HG03175 (cell line): ENCODE data around the gene ASMTL.
"Not testable (repeated sequence)": the region's sequence is repeated elsewhere in the genome, so short reads cannot be mapped to it uniquely, and the experiment has no call there.

Source experiments
- ATAC-seq: cut with Tn5 transposase; IDR thresholded peaks from one replicate; pipeline ENCODE4 v1.9.1; 2021; ENCODE audit warnings: mild to moderate bottlenecking, moderate library complexity; ENCODE audit not compliant: unreplicated experiment

ASMTL gene, protein sequence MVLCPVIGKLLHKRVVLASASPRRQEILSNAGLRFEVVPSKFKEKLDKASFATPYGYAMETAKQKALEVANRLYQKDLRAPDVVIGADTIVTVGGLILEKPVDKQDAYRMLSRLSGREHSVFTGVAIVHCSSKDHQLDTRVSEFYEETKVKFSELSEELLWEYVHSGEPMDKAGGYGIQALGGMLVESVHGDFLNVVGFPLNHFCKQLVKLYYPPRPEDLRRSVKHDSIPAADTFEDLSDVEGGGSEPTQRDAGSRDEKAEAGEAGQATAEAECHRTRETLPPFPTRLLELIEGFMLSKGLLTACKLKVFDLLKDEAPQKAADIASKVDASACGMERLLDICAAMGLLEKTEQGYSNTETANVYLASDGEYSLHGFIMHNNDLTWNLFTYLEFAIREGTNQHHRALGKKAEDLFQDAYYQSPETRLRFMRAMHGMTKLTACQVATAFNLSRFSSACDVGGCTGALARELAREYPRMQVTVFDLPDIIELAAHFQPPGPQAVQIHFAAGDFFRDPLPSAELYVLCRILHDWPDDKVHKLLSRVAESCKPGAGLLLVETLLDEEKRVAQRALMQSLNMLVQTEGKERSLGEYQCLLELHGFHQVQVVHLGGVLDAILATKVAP

DNA sequence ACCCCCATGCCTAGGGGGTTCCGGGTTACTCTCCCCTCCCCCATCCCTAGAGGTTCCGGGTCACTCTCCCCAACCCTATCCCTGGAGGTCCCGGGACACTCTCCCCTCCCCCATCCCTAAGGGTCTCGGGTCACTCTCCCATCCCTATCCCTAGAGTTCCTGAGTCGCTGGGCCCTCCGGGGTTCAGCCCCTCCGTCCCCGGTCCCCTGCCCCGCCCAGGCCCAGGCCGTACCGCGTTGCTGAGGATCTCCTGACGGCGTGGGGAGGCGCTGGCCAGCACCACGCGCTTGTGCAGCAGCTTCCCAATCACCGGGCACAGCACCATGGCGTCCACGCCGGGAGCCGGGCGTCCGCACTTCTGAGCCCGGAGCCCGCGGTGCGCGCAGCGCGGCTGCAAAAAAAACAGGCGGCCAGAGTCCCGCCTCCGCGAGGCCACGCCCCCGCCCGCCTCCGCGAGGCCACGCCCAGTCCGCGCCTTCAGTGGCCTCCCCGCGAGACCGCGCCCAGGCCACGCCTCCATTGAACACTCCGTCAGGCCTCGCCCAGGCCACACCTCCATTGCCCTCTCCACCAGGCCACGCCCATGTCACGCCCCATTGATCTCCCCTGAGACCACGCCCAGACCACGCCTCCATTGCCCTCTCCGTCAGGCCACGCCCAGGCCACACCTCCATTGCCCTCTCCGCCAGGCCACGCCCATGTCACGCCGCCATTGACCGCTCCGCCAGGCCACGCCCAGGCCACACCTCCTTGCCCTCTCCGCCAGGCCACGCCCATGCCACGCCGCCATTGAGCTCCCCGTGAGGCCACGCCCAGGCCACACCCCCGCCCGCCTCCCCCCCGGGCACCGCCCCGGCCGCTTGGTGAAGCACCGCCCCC, at the start of gene ASMTL:
Gene ASMTL (minus strand): TSS at position 394 of the 879 bp plus-strand sequence. CDS start 69 bp downstream, at position 325.
- ATAC-seq: peak; percentile 80

DNA sequence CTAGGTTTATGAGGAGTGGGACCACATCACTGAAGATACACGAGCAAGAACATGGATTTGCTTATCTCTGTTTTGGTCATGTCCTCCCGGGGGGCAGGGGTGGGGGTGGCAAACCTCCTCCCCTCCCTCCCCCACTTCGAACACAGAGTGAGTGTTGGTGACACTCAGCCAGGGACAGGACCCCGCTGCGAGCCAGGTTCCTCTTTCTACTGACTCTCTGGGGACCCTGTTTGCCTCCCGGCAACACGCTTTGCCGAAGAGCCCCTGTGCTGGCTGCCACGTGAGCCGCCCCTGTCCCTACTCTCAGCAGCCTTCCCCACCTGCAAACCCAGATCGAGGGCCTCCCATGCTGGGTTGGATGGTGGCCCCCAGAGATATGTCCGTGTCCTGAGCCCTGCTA, 49.5 kb upstream of the ASMTL start:
- peak; percentile 48 for ATAC-seq

DNA sequence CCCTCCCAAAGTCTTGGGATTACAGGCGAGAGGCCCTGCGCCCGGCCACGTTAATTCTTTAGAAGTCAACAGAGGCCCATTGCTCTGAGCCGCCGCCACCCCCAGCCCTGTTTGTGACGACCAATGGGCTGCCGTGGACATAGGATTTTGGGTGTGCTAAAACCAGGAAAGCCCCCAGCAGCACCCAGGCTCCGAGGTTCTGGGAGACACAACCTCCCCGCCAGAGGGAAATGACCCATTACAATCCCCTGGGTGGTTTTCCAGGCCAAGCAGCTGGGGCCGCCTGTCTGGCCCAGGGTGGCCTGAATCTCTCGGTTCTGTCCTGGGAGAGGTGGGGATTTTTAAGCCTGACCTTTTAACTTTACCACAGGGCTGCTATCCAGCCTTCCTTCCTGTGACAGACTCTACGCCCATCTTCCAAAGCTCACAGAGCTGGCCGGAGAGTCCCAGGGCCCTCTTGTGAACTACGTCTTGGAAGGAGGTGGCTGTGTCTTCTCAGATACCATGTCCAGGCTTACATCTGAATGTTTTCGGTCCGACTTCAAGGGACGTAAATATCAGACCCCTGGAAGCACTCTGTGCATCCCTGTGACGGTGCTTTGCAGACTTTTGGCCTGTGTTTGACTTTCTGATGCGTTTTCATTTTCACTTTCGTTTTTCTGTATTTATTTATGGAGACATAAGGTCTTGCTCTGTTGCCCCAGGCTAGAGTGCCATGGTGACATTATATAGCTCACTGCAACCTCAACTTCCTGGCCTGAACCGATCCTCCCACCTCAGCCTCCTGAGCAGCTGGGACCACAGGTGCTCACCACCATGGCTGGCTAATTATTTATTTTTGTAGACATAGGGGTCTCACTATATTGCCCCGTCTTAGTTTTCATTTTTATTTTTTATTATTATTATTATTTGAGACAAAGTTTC, 48.3 kb upstream of the ASMTL start:
- ATAC-seq: peak; percentile 72

DNA sequence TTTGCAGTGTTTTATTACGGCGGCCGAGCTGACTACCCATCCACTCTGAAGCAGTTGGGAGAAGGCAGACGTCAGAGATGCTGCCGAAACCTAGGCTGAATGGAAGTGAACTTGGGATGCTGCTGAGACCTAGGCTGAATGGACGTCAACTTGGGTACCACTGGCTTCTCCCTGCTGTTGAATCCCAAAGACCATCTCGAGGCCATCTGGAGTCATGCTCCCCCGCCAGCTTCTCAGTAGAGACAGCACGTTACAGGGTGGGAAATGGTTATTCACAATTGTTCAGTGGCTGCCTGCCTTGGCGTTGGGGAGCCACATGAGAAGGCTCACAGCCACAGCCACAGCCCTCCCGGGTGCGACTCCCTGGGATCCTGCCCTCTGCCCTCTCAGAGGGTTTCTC, 43.4 kb upstream of the ASMTL start:
- ATAC-seq: no peak

DNA sequence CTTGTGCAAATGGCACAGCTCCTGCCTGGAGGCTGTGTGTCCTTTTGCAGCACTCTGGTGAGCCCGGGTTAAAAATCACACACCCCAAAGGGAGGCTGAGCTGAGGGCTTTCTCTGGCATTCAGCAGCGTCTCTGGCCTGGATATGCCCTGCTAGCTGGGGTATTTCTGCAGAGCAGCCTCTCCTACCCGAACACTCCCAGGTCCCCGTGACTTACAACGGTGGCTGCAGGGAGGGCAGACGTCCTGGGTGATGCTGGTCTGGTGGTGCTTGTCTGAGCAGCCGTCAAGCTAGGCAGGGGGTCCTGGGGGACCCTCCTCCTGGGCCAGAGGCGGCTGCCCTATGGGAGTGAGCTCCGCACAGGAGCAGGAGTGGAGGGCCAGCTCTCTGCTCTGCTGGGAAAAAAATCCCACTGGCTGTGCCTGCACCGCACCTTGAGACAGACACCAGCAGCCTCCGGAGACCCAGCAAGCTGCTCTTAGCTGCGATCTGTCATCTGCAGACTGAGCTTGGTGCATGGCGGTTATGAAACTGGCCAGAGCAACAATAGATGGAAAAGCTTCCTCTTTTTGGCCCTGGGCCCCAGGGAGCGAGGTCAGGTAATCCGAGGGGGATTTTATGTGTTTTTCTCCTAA, 41.3 kb upstream of the ASMTL start:
- ATAC-seq: peak; percentile 52

DNA sequence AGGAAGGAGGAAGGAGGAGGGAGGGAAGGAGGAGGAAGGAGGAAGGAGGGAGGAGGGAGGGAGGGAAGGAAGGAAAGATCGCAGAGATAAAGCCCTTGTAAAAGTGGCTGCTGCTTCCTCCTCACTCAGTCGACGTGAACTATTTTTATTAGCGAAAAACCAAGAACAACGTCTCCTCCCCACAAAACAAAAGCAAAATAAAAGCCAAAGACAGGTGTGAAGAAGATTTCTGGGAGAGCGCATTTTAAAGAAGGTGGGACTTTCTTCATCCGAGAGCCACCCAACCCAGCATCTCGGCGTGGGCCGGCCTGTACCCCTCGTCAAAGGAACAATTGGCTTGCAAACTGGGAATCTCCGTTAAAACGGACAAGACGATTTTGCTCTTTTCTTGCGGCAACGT, 40.7 kb upstream of the ASMTL start:
- ATAC-seq: no peak

DNA sequence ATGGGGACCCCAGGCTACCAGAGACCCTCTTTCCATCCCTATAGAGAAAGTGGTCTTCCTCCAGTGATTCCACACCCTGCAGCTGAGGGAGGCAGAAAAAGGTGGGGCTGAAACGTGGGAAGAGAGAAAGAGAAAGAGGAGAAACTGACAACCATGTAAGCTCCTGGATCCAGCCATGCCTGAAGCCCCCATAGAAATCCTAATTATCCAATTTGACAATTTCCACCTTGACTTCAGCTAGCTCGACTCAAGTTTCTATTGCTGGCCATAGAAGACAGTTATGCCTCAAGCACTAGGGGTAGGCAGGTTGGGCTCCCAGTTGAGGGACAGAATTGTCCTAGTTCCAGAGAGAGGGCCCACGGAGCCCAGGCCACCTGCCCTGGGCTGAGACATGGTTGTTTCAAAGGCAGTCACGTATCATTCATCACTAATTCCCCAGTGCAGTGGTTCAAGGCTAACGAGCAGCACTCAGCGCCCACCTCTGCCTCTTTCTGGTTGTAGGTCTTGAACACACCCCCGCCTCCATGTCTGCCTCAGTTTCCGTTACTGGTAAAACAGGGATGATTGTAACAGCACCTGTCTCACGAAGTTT, 39.8 kb upstream of the ASMTL start:
- peak; percentile 1 for ATAC-seq

DNA sequence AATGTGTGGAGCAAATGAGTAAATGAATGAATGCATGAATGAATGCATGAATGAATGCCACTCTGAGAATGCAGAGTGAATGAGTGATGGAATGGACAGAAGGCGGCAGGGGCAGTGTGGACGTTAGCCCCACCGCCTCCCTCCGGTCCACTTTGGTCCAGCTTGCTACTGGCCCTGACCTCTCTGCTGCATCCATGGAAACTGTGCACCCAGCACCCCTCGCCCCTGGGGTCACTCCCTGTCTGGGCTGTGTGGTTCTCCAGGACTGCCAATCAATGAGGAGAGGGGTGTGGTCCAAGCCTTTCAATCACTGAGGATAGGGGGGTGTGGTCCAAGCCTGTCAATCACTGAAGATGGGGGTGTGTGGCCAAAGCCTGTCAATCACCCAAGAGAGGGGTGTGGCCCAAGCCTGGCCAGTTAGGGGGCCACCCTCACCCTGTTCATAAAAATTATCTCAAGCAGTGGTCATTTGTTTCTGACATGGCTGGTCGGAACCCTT, 39.2 kb upstream of the ASMTL start:
- ATAC-seq: peak; percentile 90

DNA sequence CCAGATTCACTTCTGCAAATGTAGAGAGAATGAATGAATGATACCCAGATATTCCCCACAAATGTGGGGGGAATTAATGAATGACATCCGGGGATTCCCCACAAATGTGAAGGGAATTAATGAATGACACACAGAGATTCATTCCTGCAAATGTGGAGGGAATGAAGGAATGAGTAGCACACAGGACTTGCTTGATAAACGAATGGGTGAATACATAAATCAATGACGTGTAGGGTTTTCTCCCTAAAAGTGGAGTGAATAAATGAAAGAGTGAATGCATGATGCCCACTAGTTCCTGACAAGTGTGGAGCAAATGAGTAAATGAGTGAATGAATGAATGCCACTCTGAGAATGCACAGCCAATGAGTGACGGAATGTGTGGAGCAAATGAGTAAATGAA, 38.5 kb upstream of the ASMTL start:
- not testable (repeated sequence) for ATAC-seq

DNA sequence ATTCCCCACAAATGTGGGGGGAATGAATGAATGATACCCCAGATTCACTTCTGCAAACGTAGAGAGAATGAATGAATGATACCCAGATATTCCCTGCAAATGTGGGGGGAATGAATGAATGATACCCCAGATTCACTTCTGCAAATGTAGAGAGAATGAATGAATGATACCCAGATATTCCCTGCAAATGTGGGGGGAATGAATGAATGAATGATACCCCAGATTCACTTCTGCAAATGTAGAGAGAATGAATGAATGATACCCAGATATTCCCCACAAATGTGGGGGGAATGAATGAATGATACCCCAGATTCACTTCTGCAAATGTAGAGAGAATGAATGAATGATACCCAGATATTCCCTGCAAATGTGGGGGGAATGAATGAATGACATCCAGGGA, 38.0 kb upstream of the ASMTL start:
- ATAC-seq: not testable (repeated sequence)

DNA sequence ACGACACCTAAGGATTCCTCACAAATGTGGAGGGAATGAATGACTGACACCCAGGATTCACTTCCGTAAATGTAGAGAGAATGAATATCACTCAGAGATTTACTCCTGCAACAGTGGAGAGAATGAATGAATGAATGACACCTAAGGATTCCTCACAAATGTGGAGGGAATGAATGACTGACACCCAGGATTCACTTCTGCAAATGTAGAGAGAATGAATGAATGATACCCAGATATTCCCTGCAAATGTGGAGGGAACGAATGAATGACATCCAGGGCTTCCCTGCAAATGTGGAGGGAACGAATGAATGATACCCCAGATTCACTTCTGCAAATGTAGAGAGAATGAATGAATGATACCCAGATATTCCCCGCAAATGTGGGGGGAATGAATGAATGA, 36.6 kb upstream of the ASMTL start:
- not testable (repeated sequence) for ATAC-seq

DNA sequence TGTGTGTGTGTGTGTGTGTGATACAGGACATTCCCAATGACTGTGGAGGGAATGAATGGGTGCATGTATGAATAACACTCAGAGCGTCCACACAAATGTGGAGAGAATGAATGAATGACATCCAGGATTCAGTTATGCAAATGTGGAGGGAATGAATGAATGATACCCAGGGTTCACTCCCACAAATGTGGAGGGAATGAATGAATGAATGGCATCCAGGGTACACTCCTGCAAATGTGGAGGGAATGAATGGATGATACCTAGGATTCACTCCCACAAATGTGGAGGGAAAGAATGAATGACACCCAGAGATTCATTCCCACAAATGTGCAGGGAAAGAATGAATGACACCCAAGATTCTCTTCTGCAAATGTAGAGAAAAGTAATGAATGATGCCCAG, 36.0 kb upstream of the ASMTL start:
- no peak for ATAC-seq

DNA sequence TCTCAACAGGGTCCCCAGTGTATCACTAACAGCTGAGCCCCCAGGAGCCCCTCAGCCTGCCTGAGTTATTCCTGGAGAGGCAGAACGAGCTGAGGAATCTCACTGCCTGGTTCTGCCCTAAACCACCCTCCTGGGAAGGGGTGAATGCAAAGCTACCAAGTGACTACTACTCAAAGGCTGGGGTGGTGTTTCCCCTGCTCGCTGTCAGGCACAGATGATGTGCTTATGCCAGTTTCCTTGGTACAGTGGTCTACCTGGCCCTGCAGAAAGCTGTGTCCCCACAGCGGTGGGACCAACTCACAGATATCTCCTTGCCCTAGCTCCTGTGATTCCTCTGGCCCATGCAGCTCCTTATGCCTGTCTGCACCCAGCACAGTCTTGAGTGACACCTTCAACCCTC, 35.4 kb upstream of the ASMTL start:
- ATAC-seq: no peak

DNA sequence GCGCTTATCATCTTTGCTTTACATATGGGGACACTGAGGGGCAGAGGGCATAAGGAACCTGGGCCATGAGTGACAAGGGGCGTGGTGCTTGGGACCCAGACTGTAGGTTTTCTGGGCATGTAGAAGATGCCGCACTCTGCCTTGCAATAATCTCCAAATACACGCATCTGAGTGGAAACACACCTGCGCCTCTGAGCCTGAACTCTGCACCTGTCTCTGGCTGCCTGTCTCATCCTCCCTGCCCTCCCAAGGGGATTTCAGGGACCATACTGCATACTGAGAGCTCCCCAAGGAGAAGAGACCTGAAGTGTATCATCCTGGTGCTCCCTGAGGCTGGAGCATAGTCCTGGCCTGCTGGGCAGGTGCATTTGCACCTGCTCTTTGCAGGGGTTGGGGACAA, 34.7 kb upstream of the ASMTL start:
- no peak for ATAC-seq

DNA sequence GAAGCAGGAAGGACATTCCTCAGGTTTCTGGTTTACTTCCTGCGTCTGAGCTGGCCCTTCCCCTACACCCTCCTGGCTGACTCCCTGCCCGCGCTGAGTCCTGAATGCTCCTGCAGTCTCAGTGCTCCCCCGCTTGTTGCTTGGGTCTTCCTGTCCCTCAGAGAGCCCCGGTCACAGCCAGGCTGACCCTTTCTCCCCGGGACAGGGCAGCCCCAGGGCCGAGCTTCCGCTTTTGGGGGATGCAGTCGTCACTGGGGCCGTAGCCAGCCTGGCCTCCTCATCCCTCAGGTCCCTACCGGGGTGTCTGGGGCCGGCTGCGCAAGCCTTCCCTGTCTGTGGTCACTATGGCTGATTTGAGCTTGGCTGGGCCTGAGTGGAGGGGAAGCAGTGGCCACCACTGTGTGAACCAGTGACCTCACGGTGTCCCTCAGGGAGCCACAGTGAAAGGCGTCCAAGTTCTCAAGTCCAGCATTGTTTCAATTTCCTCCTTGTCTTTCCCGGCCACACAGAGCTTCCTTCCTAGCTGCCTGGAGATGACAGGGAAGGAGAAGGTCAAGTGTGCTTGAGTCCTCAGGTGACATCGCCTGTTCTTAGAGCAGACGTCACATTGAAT, 34.1 kb upstream of the ASMTL start:
- no peak for ATAC-seq

DNA sequence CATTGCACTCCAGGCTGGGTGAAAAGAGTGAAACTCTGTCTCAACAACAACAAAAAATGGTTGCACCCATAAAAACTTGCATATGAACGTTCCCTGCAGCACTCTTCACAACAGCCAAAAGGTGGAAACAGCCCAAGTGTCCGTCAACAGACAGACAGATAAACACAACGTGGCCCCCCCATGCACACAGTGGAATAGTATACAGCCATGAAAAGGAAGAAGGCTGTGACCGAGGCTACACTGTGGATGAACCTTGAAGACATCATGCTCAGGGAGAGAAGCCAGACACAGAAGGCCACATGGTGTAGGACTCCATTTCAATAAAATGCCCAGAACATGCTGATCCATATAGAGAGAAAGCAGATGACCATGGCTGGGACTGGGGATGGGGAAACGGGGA, 33.5 kb upstream of the ASMTL start:
- ATAC-seq: no peak

DNA sequence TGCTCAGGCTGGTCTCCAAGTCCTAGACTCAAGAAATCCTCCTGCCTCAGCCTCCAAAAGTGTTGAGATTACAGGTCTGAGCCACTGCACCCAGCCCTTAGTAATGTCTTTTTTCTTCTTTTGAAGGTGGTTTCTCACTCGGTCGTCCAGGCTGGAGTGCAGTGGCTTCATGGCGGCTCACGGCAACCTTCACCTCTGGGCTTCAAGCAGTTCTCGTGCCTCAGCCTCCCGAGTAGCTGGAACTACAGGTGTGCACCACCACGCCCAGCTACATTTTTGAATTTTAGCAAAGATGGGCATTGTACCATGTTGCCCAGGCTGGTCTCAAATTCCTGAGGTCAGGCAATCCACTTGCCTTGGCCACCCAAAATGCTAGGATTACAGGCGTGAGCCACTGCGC, 32.3 kb upstream of the ASMTL start:
- no peak for ATAC-seq

DNA sequence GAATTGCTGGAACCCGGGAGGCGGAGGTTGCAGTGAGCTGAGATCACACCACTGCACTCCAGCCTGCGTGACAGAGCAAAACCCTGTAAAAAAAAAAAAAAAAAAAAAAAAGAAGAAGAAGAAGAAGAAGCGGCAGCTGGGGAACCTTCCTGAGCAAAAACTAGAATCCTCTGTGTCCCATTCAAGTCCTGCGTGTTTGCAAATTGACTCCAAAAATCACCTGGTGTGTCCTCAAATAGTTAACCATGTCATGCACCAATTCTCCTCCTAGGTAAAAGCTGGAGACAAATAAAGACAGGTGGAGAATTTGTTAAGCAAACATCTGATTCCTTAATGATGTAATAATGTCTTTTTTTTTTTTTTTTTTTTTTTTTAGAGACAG, 31.9 kb upstream of the ASMTL start:
- no peak for ATAC-seq
